Head of caudate nucleus (tissue), 42 donors: Measurements from ENCODE around the gene ATAD3A.
A peak's percentile ranks its signal among the peaks of the same experiment; 100 is the strongest.

Experiments used
- DNase-seq, 42 donors: peaks; one replicate each; pipeline versions ENCODE4 v3.0.0 to v3.0.0-alpha.2; 2020 to 2021; ENCODE audit warnings: mixed read lengths in 7 of 42
- intact Hi-C: fragments of 100-400 bp; cut with DNase I; formaldehyde crosslinking; loops from one replicate; pipeline ENCODE4 v1.15.0; 2022

Gene ATAD3A

DNA sequence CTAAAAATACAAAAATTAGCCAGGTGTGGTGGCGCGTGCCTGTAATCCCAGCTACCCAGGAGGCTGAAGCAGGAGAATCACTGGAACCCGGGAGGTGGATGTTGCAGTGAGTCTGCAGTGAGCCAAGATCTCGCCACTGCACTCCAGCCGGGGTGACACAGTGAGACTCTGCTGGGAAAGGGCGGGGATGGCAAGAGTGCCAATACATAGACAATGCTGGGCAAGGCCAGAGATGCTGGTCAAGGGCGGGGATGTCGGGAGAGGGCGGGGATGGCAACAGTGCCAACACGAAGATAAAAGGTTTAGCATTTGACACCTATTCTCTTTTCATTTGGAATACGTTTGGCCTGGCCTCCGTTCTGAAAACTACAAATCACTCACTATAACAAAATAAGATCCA lies 51.7 kb downstream of the ATAD3A start:
- intact Hi-C loops: no loop called here
- no peak for DNase-seq

DNA sequence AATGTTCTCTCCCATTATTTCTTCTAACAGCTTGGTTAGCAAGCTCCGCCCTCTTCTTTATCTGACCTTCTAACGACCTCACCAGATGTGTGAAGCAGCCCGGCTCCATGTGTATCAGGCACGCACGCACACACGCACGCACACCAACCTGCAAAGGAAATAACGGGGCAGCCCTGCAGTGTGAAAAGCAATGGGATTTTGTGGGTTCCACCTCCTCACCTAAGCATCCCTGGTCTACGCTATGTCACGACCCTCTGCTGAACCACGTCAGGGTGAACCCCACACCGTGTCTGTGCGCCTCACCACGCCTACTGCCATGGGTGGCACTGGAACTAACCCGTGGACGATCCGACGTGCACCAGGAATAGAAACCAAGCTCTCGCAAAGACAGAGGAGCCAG lies 52.3 kb downstream of the ATAD3A start:
- no peak for DNase-seq
- intact Hi-C loops: no loop called here

DNA sequence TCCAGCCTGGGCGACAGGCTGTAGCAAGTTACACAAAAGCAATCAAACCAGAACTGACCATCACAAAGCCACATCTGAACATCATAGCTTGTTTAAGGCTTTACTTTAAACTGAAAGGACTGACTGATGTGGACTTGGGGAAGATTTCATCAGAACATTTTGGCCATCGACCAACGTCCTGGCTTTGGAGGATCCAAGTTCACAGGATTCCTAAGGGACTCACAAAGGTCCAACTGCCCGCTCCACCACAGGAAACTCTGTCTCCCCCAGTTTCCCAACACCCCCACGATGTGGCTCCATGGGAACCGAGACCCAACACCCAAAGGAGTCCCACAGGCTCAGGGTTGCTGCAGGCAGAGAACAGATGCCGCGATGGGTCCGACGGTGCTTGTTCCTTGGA lies 53.4 kb downstream of the ATAD3A start:
- intact Hi-C loops: no loop called here
- no peak for DNase-seq

DNA sequence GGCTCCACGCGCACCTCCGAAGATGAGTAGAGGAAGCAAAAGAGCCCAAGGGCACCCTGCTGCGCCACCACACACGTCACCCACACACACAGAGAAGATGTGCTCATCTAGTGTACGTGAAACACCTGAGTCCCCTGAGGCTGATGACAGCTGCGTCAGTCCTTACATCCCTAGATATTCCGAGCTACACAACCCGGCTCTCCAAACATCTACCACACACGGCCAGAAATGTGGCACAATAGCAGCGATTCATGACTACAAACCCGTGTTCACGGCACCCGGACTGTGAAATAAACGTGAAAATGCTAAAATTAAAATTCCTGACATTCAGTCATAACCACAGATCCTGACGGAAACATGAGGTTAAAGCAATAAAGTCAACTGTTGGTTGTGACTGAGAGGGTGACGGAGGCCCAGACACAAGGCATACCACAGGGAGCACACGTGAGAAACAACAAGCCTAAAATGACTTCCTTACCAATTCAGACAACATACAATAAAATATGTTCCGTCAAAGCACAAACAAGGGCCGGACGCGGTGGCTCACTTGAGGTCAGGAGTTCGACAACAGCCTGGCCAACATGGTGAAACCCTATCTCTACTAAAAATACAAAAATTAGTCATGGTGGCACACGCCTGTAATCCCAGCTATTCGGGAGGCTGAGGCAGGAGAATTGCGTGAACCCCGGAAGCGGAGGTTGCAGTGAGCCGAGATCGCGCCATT lies 55.4 kb downstream of the ATAD3A start:
- peak in 10 of 42 donors; percentile 15 to 57 (median 32) for DNase-seq
- intact Hi-C loops: no loop called here

DNA sequence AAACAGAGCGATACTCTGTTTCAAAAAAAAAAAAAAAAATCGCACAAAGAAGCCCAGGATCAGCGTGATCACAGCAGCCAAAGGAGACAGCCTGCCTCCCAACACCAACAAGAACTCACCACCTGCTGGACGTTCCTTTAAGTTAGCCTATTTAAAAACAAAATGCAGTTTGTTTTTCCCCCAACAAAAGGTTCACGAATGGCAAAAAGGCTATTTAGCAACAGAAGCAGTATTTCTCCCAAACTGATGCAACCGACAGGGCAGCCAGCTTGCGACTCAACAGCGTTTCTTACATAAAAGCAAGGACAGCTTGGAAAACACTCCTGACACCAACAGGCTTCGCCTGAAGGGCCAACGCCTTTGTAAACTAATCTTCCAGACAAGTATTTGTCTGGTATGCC lies 55.9 kb downstream of the ATAD3A start:
- intact Hi-C loops: no loop called here
- DNase-seq: no peak

DNA sequence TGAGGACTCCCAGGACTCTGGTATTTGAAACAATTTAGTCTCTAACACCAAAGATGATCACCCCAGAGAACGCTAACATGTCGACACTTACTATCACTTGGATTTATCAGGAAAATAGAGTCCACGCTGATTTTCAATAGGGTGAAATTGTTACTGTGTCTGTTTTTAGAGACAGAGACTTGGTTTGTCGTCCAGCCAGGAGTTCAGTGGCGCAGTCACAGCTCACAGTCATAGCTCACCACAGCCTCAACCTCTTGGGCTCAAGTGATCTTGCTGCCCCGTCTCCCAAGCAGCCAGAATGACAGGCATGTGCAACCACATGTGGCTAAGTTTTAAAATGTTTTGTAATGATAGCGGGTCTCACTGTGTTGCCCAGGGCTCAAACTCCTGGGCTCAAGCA lies 57.4 kb downstream of the ATAD3A start:
- DNase-seq: no peak
- intact Hi-C loops: no loop called here

DNA sequence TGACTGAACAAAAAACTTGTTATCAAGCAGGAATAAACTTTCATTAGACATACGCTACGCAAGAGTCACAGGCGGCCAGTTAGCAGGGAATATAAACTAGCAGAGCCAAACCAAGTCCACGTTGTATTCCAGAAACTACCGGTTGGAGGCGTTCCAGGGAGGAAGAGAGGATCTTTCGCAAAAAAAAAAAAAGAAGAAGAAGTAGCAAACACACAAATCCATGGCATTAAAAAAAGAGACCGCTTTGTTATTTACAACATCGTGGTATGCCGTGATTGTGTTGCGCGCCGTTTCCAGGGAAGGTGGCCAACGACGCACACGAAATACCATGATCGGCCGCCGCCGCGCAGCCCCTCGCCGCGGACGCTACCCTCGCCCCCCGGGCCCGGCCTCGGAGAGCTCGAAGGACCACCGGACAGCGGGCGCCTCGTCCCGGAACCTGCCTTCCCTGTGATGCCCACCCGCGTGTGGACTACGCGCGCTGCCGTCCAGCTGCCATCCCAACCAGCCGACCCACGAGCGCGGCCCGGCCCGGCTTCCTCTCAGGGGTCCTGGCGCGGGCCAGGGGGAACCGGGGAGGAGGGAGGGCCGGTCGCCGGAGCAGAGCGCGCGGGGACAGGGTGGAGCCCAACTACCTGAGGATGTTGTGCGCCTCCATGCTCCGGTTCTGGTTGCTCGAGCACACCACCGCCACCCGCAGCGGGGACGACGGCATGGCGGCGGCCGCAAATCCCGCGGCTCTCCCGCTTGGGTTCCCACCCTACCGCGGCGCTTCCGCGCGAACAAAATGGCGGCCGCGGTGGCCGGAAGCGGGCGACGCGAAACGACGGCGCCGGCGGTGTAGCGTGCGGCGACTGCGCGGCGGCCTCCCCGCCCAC lies 62.1 kb downstream of the ATAD3A start:
- intact Hi-C loops: no loop called here
- DNase-seq: peak in 39 of 42 donors; percentile 32 to 81 (median 59)

DNA sequence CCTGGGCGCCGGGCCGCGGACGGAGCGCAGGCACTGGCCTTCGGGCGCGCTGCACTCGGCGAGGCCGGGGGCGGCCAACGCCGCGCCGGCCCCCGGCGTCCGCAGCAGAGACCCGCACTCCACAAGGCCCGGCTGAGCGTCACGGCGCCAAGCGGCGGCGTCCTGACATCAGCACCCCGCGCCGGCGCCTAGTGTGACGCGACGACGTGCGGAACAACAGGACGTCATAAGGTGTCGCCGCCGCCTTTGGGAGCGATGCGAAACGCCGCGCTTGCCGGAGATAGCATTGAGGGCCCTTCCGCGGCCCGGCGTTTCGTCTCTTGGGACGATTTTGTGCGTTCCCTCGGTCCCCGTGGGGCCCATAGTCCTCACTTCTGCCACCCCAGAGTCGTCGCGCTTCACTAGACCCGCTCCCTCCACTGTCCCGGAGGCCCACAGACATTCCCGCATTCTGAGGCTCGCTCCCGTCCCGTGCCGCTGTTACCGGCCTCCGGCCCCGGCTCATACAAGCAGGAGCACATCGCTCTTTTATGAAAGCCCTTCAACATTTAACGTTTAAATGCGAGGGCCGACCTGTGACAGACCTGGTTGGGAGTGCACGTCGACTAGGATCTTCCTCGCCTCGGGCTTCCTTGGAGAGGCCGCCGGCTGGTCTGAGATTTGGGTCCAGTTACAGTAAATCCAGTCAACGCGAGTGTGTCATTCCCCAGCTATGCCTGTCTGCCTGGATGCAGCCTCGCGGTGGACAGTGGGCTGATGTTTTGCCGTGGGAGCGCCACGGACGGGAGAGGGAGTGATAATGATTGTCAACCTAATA lies 63.0 kb downstream of the ATAD3A start, which contains the start of gene SSU72:
Gene SSU72, minus strand, starts transcription at position 143 of the 817 bp plus-strand sequence. CDS start 306 bp downstream, outside the sequence.
- intact Hi-C loops: loop anchor here (5.0 kb wide), 1 partner anchor 42 kb away; the partner anchor contains the start of gene MIB2
- DNase-seq: peak; percentile 79 to 97 (median 92)

DNA sequence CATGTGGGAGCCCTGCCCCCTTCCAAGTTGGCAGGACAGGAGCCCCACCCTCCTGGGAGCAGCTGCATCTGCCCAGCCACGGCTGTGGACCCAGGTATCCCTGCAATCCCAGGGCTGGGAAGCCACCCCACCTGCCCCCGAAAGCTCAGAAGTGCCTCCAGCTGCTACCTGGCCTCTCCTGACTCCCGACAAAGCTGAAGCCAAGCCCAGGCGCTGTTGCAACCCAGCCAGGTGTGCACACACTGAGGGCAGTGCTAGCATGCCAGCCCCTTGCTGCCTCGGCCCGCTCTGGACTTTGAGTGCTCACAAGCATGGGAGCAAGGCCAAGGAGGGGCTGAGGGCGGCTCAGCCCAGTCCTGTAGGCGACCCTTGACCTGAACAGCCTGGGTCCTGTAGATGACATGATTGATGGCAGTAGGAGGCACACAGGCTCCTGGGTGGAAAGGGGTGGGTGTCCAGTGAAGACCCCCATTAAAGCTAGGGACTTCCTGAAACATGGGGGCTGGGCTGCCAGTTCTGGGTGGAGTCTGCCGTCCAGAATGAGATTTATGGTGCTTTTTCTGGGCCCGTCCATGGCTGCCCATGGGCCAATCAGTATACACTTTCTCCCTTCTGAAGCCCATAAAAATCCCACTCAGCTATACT lies 65.5 kb downstream of the ATAD3A start:
- intact Hi-C loops: loop anchor here (5.0 kb wide), 1 partner anchor 40 kb away; the partner anchor contains the start of gene MIB2
- DNase-seq: no peak

DNA sequence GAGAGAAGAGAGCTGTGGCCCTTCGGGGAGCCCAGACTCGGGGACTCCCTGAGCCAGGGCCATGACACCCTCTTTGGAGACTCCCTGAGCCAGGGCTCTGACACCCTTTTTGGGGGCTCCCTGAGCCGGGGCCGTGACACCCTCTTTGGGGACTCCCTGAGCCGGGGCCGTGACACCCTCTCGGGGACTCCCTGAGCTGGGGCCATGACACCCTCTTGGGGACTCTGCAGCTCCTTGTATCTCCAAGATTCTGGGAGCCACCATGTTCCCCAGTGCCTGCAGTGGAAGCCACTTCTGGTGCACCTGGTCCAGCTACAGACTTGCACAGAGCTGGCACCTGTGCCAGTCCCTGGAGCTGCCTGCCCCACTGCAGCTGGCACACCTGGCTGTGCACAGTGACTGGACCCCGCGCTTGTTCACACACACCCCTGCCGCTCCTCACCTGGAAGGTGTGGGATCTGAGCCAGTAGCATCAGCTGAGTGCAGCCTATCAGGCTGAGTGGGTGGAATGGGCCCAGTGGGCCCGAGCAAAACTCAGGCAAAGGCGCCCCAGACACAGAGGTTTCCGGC lies 66.5 kb downstream of the ATAD3A start:
- intact Hi-C loops: loop anchor here (5.0 kb wide), 1 partner anchor 39 kb away; the partner anchor contains the start of gene MIB2
- no peak for DNase-seq

DNA sequence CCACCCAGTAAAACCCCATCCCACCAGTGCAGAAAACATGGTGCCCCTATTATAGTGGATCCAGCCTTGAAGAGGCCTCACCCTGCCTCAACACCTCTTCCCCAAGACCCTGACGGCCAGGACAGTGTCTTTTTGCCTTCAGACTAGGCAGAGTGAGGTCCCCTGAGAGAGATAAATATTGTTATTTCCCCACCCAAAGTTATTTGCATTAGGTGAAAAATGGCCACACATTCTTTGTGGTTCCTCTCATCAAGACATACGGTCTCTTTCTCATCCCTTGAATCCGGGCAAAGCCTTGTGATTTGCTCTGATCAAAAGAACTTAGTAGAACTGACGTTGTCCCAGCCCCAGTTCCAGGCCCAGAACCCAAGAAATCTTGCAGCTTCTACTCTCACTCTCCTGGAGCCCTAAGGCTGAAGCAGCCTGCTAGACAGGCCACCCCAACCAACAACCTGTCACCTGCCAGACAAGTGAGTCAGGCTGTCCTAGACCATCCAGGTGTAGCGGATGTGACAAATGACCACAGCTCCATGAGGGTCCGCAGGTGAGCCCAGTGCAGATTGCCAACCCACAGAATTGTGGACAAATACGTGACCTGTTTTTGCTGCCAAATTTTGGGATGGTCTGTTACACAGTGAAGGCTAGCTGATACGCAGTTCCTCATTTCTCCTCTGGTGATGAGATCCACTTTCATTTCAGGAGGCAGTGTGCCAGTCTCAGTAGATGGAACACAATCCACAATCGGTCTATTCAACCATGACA lies 70.8 kb downstream of the ATAD3A start:
- intact Hi-C loops: no loop called here
- DNase-seq: no peak

DNA sequence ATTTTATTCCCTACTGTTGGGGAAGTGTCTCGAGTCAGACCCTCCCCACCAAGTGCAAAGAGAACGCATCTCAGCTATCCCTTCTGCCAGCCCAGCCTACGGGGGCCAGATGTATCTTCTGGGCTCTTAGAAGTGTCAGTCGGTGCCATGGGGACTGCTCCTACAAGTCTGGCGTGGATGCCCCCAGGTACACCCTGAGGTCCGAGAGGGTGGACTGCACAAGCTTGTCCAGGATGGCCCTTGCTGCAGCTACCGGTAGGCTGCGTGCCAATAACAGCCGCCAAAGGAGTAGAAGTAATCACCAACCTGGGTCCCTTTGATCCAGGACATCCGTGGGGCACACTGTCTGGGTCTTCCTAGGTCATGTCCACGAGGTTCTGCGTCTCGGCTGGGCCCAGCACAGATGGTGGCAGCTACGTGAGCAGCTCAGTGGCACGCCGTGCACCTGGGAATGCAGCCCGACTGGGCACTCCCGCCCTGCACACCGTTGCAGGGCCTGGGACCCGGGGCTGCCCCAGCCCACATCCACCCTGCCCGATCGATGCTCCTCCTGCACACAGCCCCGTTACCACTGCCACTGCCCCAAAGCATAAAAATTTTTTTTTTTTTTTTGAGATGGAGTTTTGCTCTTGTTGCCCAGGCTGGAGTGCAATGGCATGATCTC lies 71.5 kb downstream of the ATAD3A start:
- intact Hi-C loops: no loop called here
- no peak for DNase-seq
